DND-41 (cell line): ENCODE measurements around the gene MTO1.

Experiments
- ATAC-seq: fragments of 200-7000 bp; cut with Tn5 transposase; 3 replicates; pipeline ENCODE4 v1.9.1; 2021; ENCODE audit warnings: low read depth; ENCODE audit not compliant: insufficient read depth
- DNase-seq: peaks from one replicate; pipeline ENCODE4 v3.0.0-alpha.2; 2020
- H2AFZ ChIP-seq: 2 replicates; pipeline ENCODE4 v1.6.0; 2012; ENCODE audit warnings: low read depth, low read length
- H3K27ac ChIP-seq: 2 replicates; pipeline ENCODE4 v1.5.1; 2012; ENCODE audit warnings: low read length, inconsistent platforms
- H3K27me3 ChIP-seq: fragments of 200-600 bp; sonication (generic); 2 replicates; pipeline ENCODE4 v1.6.0; 2012; ENCODE audit warnings: low read length, mild to moderate bottlenecking, inconsistent platforms; ENCODE audit not compliant: insufficient read depth, poor library complexity
- H3K36me3 ChIP-seq: 2 replicates; pipeline ENCODE4 v1.5.1; 2012; ENCODE audit warnings: low read length, inconsistent platforms; ENCODE audit not compliant: insufficient read depth
- H3K4me1 ChIP-seq: 2 replicates; pipeline ENCODE4 v1.5.1; 2012; ENCODE audit warnings: mild to moderate bottlenecking, low read length; ENCODE audit not compliant: insufficient read depth
- H3K4me2 ChIP-seq: 2 replicates; pipeline ENCODE4 v1.6.0; 2012; ENCODE audit warnings: mild to moderate bottlenecking, moderate library complexity, low read length, inconsistent platforms; ENCODE audit not compliant: insufficient read depth
- H3K4me3 ChIP-seq, 2 experiments: fragments of 200-600 bp in 1 of 2; shearing (Covaris generic) in 1 of 2; 2 replicates each; pipeline ENCODE4 v1.5.1; 2012 to 2016; ENCODE audit warnings: inconsistent platforms in 2 of 2, low read length in 2 of 2, mild to moderate bottlenecking in 2 of 2, low read depth in 1 of 2, moderate library complexity in 1 of 2
- H3K79me2 ChIP-seq: 2 replicates; pipeline ENCODE4 v1.6.0; 2012; ENCODE audit warnings: low read length, inconsistent platforms; ENCODE audit not compliant: insufficient read depth
- H3K9ac ChIP-seq: 2 replicates; pipeline ENCODE4 v1.6.0; 2012; ENCODE audit warnings: low read depth, mild to moderate bottlenecking, inconsistent platforms, low read length, moderate library complexity
- H3K9me3 ChIP-seq: 2 replicates; pipeline ENCODE4 v1.5.1; 2012; ENCODE audit warnings: low read length, moderate library complexity, mild to moderate bottlenecking, inconsistent platforms; ENCODE audit not compliant: insufficient read depth, severe bottlenecking
- H4K20me1 ChIP-seq: 2 replicates; pipeline ENCODE4 v1.6.0; 2012; ENCODE audit warnings: low read length; ENCODE audit not compliant: insufficient read depth
- EZH2 ChIP-seq: IDR thresholded peaks from 3 replicates; pipeline ENCODE4 v1.6.1; 2012; ENCODE audit warnings: borderline replicate concordance, low read depth, mild to moderate bottlenecking, moderate library complexity, low read length, inconsistent platforms; ENCODE audit not compliant: severe bottlenecking
- TF ChIP-seq, protein P1 (sequence below): IDR thresholded peaks from 2 replicates; pipeline ENCODE4 v1.5.1; 2012; ENCODE audit warnings: borderline replicate concordance, low read length, moderate library complexity, mild to moderate bottlenecking; ENCODE audit not compliant: poor library complexity, severe bottlenecking; ENCODE audit errors: extremely low read depth

Gene MTO1

DNA sequence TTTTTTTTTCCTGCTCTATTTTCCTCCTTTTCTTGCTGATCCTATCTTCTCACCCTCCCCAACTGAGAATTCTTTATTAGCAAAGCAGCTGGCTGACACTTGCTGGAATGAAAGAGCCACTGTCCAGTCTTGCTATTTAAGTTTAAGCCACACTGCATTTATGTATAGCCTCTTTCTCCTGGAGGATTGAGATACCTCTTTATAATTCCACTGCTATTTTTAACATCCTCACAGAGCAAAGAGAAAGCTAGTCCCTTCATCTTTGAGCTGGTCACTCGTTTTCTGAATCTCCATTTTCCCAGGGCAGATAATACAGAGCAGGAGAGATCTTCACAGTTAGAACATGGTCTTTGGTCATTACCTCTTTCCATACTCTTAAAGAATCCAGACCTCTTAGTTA lies 95.3 kb downstream of the MTO1 start:
- H2AFZ ChIP-seq, result no peak overlapping the region
- no peaks in the 10 kb centered on the region for H3K4me1 ChIP-seq
- no peak overlapping the region for H3K9ac ChIP-seq

More for the DNA sequence above, 95.3 kb downstream of the MTO1 start:
- H3K27me3 ChIP-seq, result no peaks in the 10 kb centered on the region
- no peak overlapping the region for H3K4me3 ChIP-seq
- H3K36me3 ChIP-seq, result no peaks in the 10 kb centered on the region
- H3K9me3 ChIP-seq, result no peaks in the 10 kb centered on the region
- H4K20me1 ChIP-seq, result no peaks in the 10 kb centered on the region
- H3K27ac ChIP-seq, result no peak overlapping the region
- H3K4me2 ChIP-seq, result no peak overlapping the region
- no peaks in the 10 kb centered on the region for H3K79me2 ChIP-seq
- DNase-seq, result no peak
- TF ChIP-seq, protein P1, sequence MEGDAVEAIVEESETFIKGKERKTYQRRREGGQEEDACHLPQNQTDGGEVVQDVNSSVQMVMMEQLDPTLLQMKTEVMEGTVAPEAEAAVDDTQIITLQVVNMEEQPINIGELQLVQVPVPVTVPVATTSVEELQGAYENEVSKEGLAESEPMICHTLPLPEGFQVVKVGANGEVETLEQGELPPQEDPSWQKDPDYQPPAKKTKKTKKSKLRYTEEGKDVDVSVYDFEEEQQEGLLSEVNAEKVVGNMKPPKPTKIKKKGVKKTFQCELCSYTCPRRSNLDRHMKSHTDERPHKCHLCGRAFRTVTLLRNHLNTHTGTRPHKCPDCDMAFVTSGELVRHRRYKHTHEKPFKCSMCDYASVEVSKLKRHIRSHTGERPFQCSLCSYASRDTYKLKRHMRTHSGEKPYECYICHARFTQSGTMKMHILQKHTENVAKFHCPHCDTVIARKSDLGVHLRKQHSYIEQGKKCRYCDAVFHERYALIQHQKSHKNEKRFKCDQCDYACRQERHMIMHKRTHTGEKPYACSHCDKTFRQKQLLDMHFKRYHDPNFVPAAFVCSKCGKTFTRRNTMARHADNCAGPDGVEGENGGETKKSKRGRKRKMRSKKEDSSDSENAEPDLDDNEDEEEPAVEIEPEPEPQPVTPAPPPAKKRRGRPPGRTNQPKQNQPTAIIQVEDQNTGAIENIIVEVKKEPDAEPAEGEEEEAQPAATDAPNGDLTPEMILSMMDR, result no peak
- no peak for TF ChIP-seq EZH2
- ATAC-seq, result no peak
